Activated CD4-positive, alpha-beta memory T cell treated with anti-CD3 and anti-CD28 coated beads, Interleukin-2, amount 10 ng/mL, durations not matched to agents 7 days and 5 days (primary cell): ENCODE measurements around the gene BTF3. TPM values are rescaled to one million over a fixed set of nuclear protein-coding genes. Genes with fewer than 3 reads are reported as not detected.
A peak's percentile ranks its signal among the peaks of the same experiment; 100 is the strongest.

ENCODE experiments used
- CTCF ChIA-PET: fragments of 350-600 bp; sonication (Branson Sonifier 250); formaldehyde crosslinking; loops from one replicate; lab custom pipeline; 2021; ENCODE audit warnings: antibody characterized with exemption, inconsistent platforms; lab: Charles Lee
- POLR2A ChIA-PET: fragments of 350-600 bp; sonication (Branson Sonifier 250); formaldehyde crosslinking; loops from one replicate; lab custom pipeline; 2021; ENCODE audit warnings: antibody characterized with exemption; lab: Charles Lee
- DNase-seq: peaks from one replicate; pipeline ENCODE4 v3.0.0-alpha.2; 2020
- H3K27ac Mint-ChIP-seq: one replicate; pipeline ENCODE4 v1.8.0; 2021; ENCODE audit warnings: mild to moderate bottlenecking, mixed read lengths
- H3K27me3 Mint-ChIP-seq: one replicate; pipeline ENCODE4 v1.8.0; 2021; ENCODE audit warnings: mixed read lengths
- H3K36me3 Mint-ChIP-seq: one replicate; pipeline ENCODE4 v1.8.0; 2021; ENCODE audit warnings: low read depth, mixed read lengths
- H3K4me1 Mint-ChIP-seq: one replicate; pipeline ENCODE4 v1.8.0; 2021; ENCODE audit warnings: mixed read lengths
- H3K4me3 Mint-ChIP-seq: one replicate; pipeline ENCODE4 v1.8.0; 2021; ENCODE audit warnings: mild to moderate bottlenecking, mixed read lengths
- H3K9me3 Mint-ChIP-seq: one replicate; pipeline ENCODE4 v1.8.0; 2021; ENCODE audit warnings: mixed read lengths
- total RNA-seq, 2 experiments: library from RNA; stranded (reverse); gene quantifications; one replicate each; pipeline ENCODE4 v1.2.3, GENCODE V29; 2021

Gene BTF3
- total RNA-seq, 2 experiments from 2014 or later, result 716 to 729 TPM

- ChIA-PET CTCF (no interaction called here), POLR2A (no interaction called here)
- DNase-seq, result no peak
- H3K9me3 Mint-ChIP-seq, result no peaks in the 10 kb centered on the region
- H3K4me3 Mint-ChIP-seq, result no peak overlapping the region
- no peak overlapping the region for H3K27ac Mint-ChIP-seq
- peaks cover 22% of the 10 kb centered on the region for H3K27me3 Mint-ChIP-seq
- H3K36me3 Mint-ChIP-seq, result no peaks in the 10 kb centered on the region
- no peaks in the 10 kb centered on the region for H3K4me1 Mint-ChIP-seq
Observed at GRCh38 chr5:73488806-73489205, 9.4 kb upstream of the BTF3 start.

GRCh38 chr5:73490088-73490487 is 8.2 kb upstream of the BTF3 start:
- H3K4me3 Mint-ChIP-seq, result no peak overlapping the region
- no peaks in the 10 kb centered on the region for H3K9me3 Mint-ChIP-seq
- CTCF ChIA-PET, result no interaction called here
- H3K36me3 Mint-ChIP-seq, result no peaks in the 10 kb centered on the region
- H3K27ac Mint-ChIP-seq, result no peak overlapping the region
- POLR2A ChIA-PET, result no interaction called here
- no peaks in the 10 kb centered on the region for H3K4me1 Mint-ChIP-seq
- no peak for DNase-seq
- peaks cover 29% of the 10 kb centered on the region for H3K27me3 Mint-ChIP-seq

GRCh38 chr5:73491155-73491554 is 7.1 kb upstream of the BTF3 start:
- Mint-ChIP-seq H3K27me3 (peaks cover 31% of the 10 kb centered on the region), H3K36me3 (no peaks in the 10 kb centered on the region), H3K27ac (no peak overlapping the region), H3K9me3 (no peaks in the 10 kb centered on the region), H3K4me1 (no peaks in the 10 kb centered on the region), H3K4me3 (no peak overlapping the region)
- ChIA-PET POLR2A (no interaction called here), CTCF (no interaction called here)
- no peak for DNase-seq

DNA sequence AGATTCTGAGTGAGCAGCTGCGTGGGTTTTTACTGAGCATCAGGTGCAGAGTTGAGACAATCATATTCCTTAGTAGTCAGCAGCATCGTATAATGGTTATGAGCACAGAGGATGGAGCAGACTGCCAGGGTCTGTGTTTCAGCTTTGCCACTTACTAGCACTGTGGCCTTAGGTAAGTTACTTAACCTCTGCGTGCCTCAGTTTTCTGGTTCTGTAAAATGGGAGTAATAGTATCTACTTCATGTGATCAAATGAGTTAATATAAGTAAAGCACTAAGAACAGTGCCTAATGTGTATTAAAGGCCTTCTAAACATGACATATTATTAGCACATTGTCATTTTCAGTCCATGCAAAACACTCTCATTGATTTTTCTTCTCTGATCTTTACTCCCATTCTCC is 4.8 kb upstream of the BTF3 start:
- peaks cover 14% of the 10 kb centered on the region for H3K4me1 Mint-ChIP-seq
- no peak for DNase-seq
- ChIA-PET POLR2A (no interaction called here), CTCF (interaction anchor here (1.0 kb wide), 1 partner anchor 182 kb away, joined by 4 read pairs; no protein-coding TSS in a partner anchor)
- H3K9me3 Mint-ChIP-seq, result no peaks in the 10 kb centered on the region
- H3K27me3 Mint-ChIP-seq, result peaks cover 29% of the 10 kb centered on the region
- no peak overlapping the region for H3K4me3 Mint-ChIP-seq
- H3K36me3 Mint-ChIP-seq, result peaks cover 4% of the 10 kb centered on the region
- no peak overlapping the region for H3K27ac Mint-ChIP-seq

- peaks cover 11% of the 10 kb centered on the region for H3K36me3 Mint-ChIP-seq
- peaks cover 20% of the 10 kb centered on the region for H3K4me1 Mint-ChIP-seq
- no peaks in the 10 kb centered on the region for H3K9me3 Mint-ChIP-seq
- CTCF ChIA-PET, result no interaction called here
- no peak overlapping the region for H3K27ac Mint-ChIP-seq
- POLR2A ChIA-PET, result no interaction called here
- no peak overlapping the region for H3K4me3 Mint-ChIP-seq
- peaks cover 24% of the 10 kb centered on the region for H3K27me3 Mint-ChIP-seq
- DNase-seq, result no peak
Observed at GRCh38 chr5:73494721-73495120, 3.5 kb upstream of the BTF3 start.

DNA sequence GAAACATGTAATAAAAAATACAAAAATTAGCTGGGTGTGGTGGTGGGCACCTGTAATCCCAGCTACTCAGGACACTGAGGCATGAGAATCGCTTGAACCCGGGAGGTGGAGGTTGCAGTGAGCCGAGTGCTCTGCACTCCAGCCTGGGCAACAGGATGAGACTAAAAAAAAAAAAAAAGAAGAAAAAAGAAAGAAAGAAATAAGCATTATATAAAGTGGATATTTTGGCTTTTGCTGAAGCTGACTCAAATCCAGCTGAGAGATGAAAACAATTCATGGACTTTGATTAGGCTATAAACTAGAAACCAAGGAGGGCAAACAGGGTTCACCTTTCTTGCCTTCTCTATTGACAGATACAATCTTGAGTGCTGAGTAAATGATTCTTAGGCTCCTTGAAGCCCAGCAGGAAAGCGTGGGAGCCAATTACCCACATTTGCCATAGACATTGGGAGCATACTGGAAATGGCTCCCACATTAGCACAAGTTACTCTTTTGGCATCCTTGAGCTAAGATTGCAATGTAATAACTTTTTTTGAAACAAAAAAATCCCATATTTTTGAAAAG is 2.4 kb upstream of the BTF3 start:
- Mint-ChIP-seq H3K4me1 (peaks cover 30% of the 10 kb centered on the region), H3K27ac (no peak overlapping the region), H3K9me3 (no peaks in the 10 kb centered on the region), H3K4me3 (no peak overlapping the region), H3K36me3 (peaks cover 18% of the 10 kb centered on the region), H3K27me3 (peaks cover 24% of the 10 kb centered on the region)
- no peak for DNase-seq
- POLR2A ChIA-PET, result interaction anchor here (0.9 kb wide), 1 partner anchor 69 kb away, joined by 8 read pairs; the partner anchor contains the start of genes ANKRA2 and UTP15
- CTCF ChIA-PET, result interaction anchor here (1.1 to 1.4 kb wide), 2 partner anchors 24 to 38 kb away, joined by 3 to 4 read pairs; no protein-coding TSS in a partner anchor

DNA sequence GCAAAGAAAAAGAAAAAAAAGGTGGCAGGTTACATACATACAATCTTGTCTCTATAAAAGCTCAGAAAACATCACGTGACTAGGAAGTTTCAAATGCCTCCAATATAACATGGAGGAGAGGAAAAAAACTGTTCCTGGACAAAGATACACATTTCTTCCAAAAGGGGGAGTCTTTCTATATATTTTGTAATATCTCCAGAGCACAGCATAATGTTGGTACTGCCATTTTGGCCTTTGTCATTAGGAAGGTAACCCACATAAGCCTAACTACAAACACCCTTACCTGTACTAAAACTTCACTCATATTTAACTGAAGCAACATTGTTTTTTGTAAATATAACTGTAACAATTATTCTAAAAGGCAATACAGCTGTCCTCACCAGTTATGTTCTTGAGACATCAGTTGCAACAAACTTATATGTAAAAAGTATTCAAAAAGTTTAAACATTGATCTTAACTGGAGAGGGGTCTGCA is 1.2 kb upstream of the BTF3 start:
- CTCF ChIA-PET, result interaction anchor here (0.8 to 1.1 kb wide), 3 partner anchors 23 to 281 kb away, joined by 3 to 4 read pairs (median 3); no protein-coding TSS in a partner anchor
- no peak for DNase-seq
- Mint-ChIP-seq H3K4me3 (peak overlapping the region; percentile 98), H3K4me1 (peaks cover 37% of the 10 kb centered on the region), H3K27me3 (peaks cover 20% of the 10 kb centered on the region), H3K9me3 (no peaks in the 10 kb centered on the region), H3K36me3 (peaks cover 25% of the 10 kb centered on the region), H3K27ac (peak overlapping the region; percentile 98)
- POLR2A ChIA-PET, result interaction anchor here (0.9 to 4.4 kb wide), 3 partner anchors 43 to 69 kb away, joined by 6 to 55 read pairs (median 8); partner anchors contain the start of genes ANKRA2 and UTP15

DNA sequence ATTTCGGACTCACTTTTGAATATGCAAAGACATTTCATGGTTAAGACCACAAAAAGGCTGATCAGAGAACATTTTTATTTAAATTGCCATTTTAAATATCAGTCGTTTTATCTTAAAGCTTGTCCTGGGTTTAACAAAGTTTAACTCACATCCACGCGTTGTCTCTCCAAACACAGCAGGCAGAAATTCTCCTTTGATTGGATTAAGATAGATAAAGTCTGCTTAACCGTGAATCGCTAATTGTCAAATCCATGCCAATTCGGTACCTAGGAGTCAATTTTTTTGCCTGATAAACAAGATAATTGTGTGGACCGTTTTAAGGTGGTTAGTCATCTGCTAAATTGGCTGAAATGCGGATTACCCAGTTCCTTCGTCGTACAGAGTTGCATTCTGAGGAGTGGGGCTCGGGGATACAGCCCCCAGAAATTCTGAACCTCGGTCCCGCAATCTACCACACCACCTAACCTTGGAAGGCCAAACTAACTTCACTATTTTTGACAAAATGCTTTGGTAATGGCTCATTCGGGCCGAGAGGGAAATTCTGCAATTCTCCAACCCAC is 665 bp upstream of the BTF3 start:
- no peak for DNase-seq
- ChIA-PET POLR2A (interaction anchor here (0.6 to 4.4 kb wide), 15 partner anchors 9 to 1176 kb away, joined by 3 to 55 read pairs (median 4); partner anchors contain the start of genes ANKRA2, FOXD1 and UTP15), CTCF (interaction anchor here (1.0 to 1.6 kb wide), 4 partner anchors 20 to 281 kb away, joined by 3 to 7 read pairs (median 4); partner anchors contain the start of gene ANKRA2)
- peaks cover 30% of the 10 kb centered on the region for H3K36me3 Mint-ChIP-seq
- peaks cover 42% of the 10 kb centered on the region for H3K4me1 Mint-ChIP-seq
- H3K27me3 Mint-ChIP-seq, result peaks cover 16% of the 10 kb centered on the region
- no peaks in the 10 kb centered on the region for H3K9me3 Mint-ChIP-seq
- peak overlapping the region; percentile 98 for H3K4me3 Mint-ChIP-seq
- peak overlapping the region; percentile 98 for H3K27ac Mint-ChIP-seq

DNA sequence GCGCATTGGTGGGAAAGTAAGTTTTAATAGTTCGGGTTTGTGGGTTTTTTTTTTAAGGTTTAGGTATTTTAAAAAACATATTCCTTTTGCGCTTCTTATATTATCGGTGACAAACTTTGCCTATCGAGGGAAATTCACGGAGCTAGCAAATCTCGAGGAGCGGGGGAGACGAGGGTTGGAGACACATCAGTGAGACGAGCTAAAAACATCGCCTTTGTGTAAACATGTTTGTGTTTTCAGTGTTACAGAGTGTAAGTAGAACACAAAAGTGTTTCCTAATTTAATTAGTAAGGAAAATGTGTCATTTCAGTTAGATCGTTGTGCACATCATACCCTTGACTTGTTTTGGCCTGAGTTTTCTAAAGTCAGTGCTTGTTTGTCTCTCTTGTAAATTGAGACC is 945 bp downstream of the BTF3 start:
- DNase-seq, result no peak
- Mint-ChIP-seq H3K27me3 (peaks cover 7% of the 10 kb centered on the region), H3K4me1 (peaks cover 50% of the 10 kb centered on the region), H3K36me3 (peaks cover 45% of the 10 kb centered on the region), H3K9me3 (no peaks in the 10 kb centered on the region), H3K4me3 (peak overlapping the region; percentile 98), H3K27ac (peak overlapping the region; percentile 98)
- ChIA-PET CTCF (interaction anchor here (0.7 to 1.6 kb wide), 7 partner anchors 12 to 65 kb away, joined by 3 to 7 read pairs (median 4); partner anchors contain the start of gene ANKRA2), POLR2A (interaction anchor here (0.6 to 4.4 kb wide), 14 partner anchors 12 to 1738 kb away, joined by 3 to 55 read pairs (median 4); partner anchors contain the start of genes ANKRA2, FOXD1 and UTP15)

DNA sequence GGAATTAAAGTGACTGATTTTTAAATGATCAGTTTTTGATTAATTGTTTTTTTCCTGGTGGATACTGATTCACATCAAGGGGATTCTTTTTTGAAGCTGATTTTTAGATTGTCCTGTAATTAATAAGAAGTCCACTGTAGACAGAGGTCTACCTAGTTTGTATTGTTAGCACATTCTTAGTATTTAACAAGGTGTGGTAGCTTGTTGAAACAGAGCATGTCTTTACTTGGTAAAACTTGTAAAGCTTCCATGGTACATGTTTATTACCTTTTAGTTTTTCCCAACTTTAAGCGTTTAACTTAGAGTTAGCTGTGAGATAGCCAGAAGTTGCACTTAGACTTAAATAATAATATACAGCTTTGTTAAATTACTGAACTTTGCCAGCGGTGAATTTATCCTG is 1.5 kb downstream of the BTF3 start:
- DNase-seq, result no peak
- Mint-ChIP-seq H3K9me3 (no peaks in the 10 kb centered on the region), H3K27ac (peak overlapping the region; percentile 98), H3K36me3 (peaks cover 50% of the 10 kb centered on the region), H3K27me3 (peaks cover 5% of the 10 kb centered on the region), H3K4me3 (peak overlapping the region; percentile 98), H3K4me1 (peaks cover 50% of the 10 kb centered on the region)
- POLR2A ChIA-PET, result interaction anchor here (0.8 to 4.4 kb wide), 7 partner anchors 11 to 1738 kb away, joined by 3 to 55 read pairs (median 5); partner anchors contain the start of genes ANKRA2 and UTP15
- CTCF ChIA-PET, result interaction anchor here (0.6 to 1.0 kb wide), 5 partner anchors 12 to 112 kb away, joined by 3 to 4 read pairs (median 3); no protein-coding TSS in a partner anchor

GRCh38 chr5:73501406-73501805 is 3.2 kb downstream of the BTF3 start:
- Mint-ChIP-seq H3K27ac (no peak overlapping the region), H3K4me1 (peaks cover 50% of the 10 kb centered on the region), H3K36me3 (peaks cover 62% of the 10 kb centered on the region), H3K4me3 (no peak overlapping the region), H3K27me3 (no peaks in the 10 kb centered on the region), H3K9me3 (no peaks in the 10 kb centered on the region)
- ChIA-PET POLR2A (interaction anchor here (4.4 kb wide), 1 partner anchor 64 kb away, joined by 55 read pairs; the partner anchor contains the start of genes ANKRA2 and UTP15), CTCF (no interaction called here)
- no peak for DNase-seq

DNA sequence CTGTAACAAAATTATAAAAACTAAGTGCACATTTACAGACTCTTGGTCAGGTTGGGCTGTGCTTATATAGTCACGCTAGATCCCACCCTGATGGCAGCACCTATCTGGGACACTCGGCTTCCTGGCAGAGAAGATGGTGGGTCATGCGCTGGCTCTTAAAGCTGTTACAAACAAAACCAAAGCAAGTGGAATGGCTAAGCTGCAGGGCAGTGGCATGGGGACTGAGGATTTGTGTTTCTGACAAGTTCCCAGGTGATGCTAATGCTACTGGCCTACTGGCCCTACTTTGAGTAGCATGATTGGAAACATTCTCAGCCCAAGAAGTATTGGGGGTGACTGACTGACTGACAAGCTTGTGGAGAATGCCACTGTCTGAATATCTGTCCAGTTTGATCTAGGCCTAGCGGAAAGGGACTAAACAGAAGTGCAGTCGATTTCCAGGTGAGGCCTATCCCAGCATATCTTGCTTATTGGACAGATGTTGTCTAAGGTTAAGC is 8.3 kb downstream of the BTF3 start:
- ChIA-PET POLR2A (interaction anchor here (1.5 kb wide), 1 partner anchor 8 kb away, joined by 3 read pairs; the partner anchor contains the start of gene BTF3), CTCF (no interaction called here)
- Mint-ChIP-seq H3K27ac (no peak overlapping the region), H3K9me3 (no peaks in the 10 kb centered on the region), H3K4me1 (peaks cover 13% of the 10 kb centered on the region), H3K36me3 (peaks cover 40% of the 10 kb centered on the region), H3K4me3 (no peak overlapping the region), H3K27me3 (no peaks in the 10 kb centered on the region)
- no peak for DNase-seq
